HepG2 (cell line): ENCODE measurements around the gene ANAPC16. TPM values are rescaled to one million over a fixed set of nuclear protein-coding genes. Genes with fewer than 3 reads are reported as not detected.

Source experiments
- ATAC-seq: fragments of 200-7000 bp; cut with Tn5 transposase; 3 replicates; pipeline ENCODE4 v1.9.1; 2020; ENCODE audit warnings: mild to moderate bottlenecking, moderate library complexity
- BruUV-seq: library from RNA; stranded (reverse); fragments of 400-500 nt; replicated peaks from 2 replicates; lab custom pipeline; 2021; lab: Mats Ljungman, UMichigan
- CTCF ChIA-PET: fragments of 300-600 bp; formaldehyde crosslinking; extraction: SDS; loops from one replicate; lab custom pipeline; 2021; ENCODE audit warnings: low total read pairs, inconsistent platforms, low intra/inter-chr PET ratio; lab: Yijun Ruan, JAX
- POLR2A ChIA-PET: fragments of 350-600 bp; sonication (Branson Sonifier 250); formaldehyde crosslinking; loops from one replicate; lab custom pipeline; 2020; ENCODE audit warnings: antibody characterized with exemption, inconsistent platforms; lab: Yijun Ruan, JAX
- DNase-seq: peaks from one replicate; pipeline ENCODE4 v3.0.0-alpha.2; 2015; ENCODE audit warnings: low spot score
- FAIRE-seq: peaks from 3 replicates; lab custom pipeline; 2011; peaks lifted over from hg19 to GRCh38; lab: Jason Lieb, UNC
- H2AFZ ChIP-seq: one replicate; pipeline ENCODE4 v1.6.1; 2011; ENCODE audit warnings: low read length, inconsistent platforms
- H3K27ac ChIP-seq: fragments of 300-600 bp; 3 replicates; pipeline ENCODE4 v1.8.0; 2011; ENCODE audit warnings: mixed run types, mild to moderate bottlenecking, mixed read lengths, low read length, inconsistent platforms; ENCODE audit not compliant: insufficient read depth; ENCODE audit errors: extremely low read length
- H3K27me3 ChIP-seq, 2 experiments: fragments of 200-600 bp in 1 of 2; 2 replicates in 1 of 2; 3 replicates in 1 of 2; pipeline versions ENCODE4 v1.6.0 to v1.8.0; 2011; ENCODE audit warnings: low read length in 2 of 2, mild to moderate bottlenecking in 2 of 2, moderate library complexity in 2 of 2, inconsistent platforms in 1 of 2; ENCODE audit not compliant: insufficient read depth in 2 of 2, control insufficient read depth in 1 of 2
- H3K36me3 ChIP-seq, 2 experiments: fragments of 200-600 bp in 1 of 2; replicated peaks in 1 of 2; 2 replicates in 1 of 2; 3 replicates in 1 of 2; pipeline versions ENCODE4 v1.5.1 to v1.8.0; 2011; ENCODE audit warnings: low read length in 2 of 2, inconsistent platforms in 1 of 2; ENCODE audit not compliant: insufficient read depth in 2 of 2, control insufficient read depth in 1 of 2
- H3K4me1 ChIP-seq: 2 replicates; pipeline ENCODE4 v1.5.1; 2012; ENCODE audit warnings: low read length, inconsistent platforms; ENCODE audit not compliant: insufficient read depth
- H3K4me2 ChIP-seq: 2 replicates; pipeline ENCODE4 v1.6.0; 2011; ENCODE audit warnings: low read depth, low read length, inconsistent platforms
- H3K4me3 ChIP-seq, 3 experiments: fragments of 200-600 bp in 1 of 3; sonication (generic), shearing (Covaris generic) in 1 of 3; replicated peaks in 1 of 3; 2 replicates each; pipeline ENCODE4 v1.5.1; 2011 to 2016; ENCODE audit warnings: low read length in 3 of 3, inconsistent platforms in 2 of 3, low read depth in 2 of 3, mild to moderate bottlenecking in 2 of 3, control low read depth in 1 of 3, mixed read lengths in 1 of 3; ENCODE audit not compliant: insufficient read depth in 1 of 3
- H3K79me2 ChIP-seq: one replicate; pipeline ENCODE4 v1.6.1; 2011; ENCODE audit warnings: low read length, inconsistent platforms; ENCODE audit not compliant: insufficient read depth
- H3K9ac ChIP-seq: 2 replicates; pipeline ENCODE4 v1.6.0; 2011; ENCODE audit warnings: mild to moderate bottlenecking, low read depth, low read length, inconsistent platforms; ENCODE audit not compliant: insufficient read depth
- H3K9me3 ChIP-seq: 2 replicates; pipeline ENCODE4 v1.5.1; 2012; ENCODE audit warnings: mild to moderate bottlenecking, low read length
- H4K20me1 ChIP-seq: 2 replicates; pipeline ENCODE4 v1.6.0; 2011; ENCODE audit warnings: inconsistent platforms, mild to moderate bottlenecking, low read length, moderate library complexity; ENCODE audit not compliant: insufficient read depth
- NR2F2 ChIP-seq: IDR thresholded peaks from 2 replicates; pipeline ENCODE4 v1.6.1; 2012; ENCODE audit warnings: low read depth, inconsistent platforms, borderline replicate concordance
- RARA ChIP-seq: IDR thresholded peaks from 2 replicates; pipeline ENCODE4 v1.6.1; 2016; ENCODE audit warnings: missing genetic modification reagents, missing compliant biosample characterization
- ZBTB20 ChIP-seq: sonication (generic); formaldehyde crosslinking; IDR thresholded peaks from 2 replicates; pipeline ENCODE4 v1.8.1; 2023; ENCODE audit warnings: missing genetic modification reagents, low read depth, mild to moderate bottlenecking, borderline replicate concordance
- ZMYM3 ChIP-seq: sonication (generic); formaldehyde crosslinking; IDR thresholded peaks from 2 replicates; pipeline ENCODE4 v1.5.1; 2020; ENCODE audit warnings: mild to moderate bottlenecking, missing genetic modification reagents
- ZMYM4 ChIP-seq: sonication (generic); formaldehyde crosslinking; IDR thresholded peaks from 2 replicates; pipeline ENCODE4 v1.8.1; 2023; ENCODE audit warnings: mild to moderate bottlenecking, missing genetic modification reagents
- WGBS: methylation state at CpG from one replicate; pipeline ENCODE4 v1.1.6; 2017; ENCODE audit warnings: low lambda C conversion rate; 5-methylcytosine and 5-hydroxymethylcytosine counted together
- in situ Hi-C: cut with HindIII; loops from 2 replicates; pipeline ENCODE4 v1.10.0; 2017; ENCODE audit warnings: low pct_unique_long_range_greater_than_20kb; ENCODE audit not compliant: extremely low pct_ligation_motif_present
- intact Hi-C: fragments of 100-400 bp; cut with micrococcal nuclease; formaldehyde crosslinking; loops from one replicate; pipeline ENCODE4 v1.10.0; 2022; ENCODE audit not compliant: unreplicated experiment
- polyA plus RNA-seq, 8 experiments: library from polyadenylated mRNA; depleted of rRNA in 3 of 8; stranded (reverse) in 7 of 8; unstranded in 1 of 8; fragments of >200 nt; fragmentation: Illumina TruSeq in 4 of 8; extraction: Trizol in 4 of 8; gene quantifications; 2 replicates each; pipeline versions ENCODE4 v1.2.1 to v1.2.3, GENCODE V29; 2011 to 2016; ENCODE audit warnings: low read depth in 4 of 8, missing spikeins in 1 of 8, mixed read lengths in 1 of 8; ENCODE audit not compliant: insufficient read depth in 1 of 8
- total RNA-seq, 5 experiments: library from RNA; depleted of rRNA; stranded (reverse); fragments of >200 nt; fragmentation: Illumina TruSeq; extraction: Trizol; gene quantifications; 2 replicates each; pipeline ENCODE4 v1.2.3, GENCODE V29; 2016; ENCODE audit warnings: low read depth in 1 of 5
- TF ChIP-seq, protein P1 (sequence below): conservative IDR thresholded peaks from 2 replicates; pipeline ENCODE4 v1.6.1; 2018; ENCODE audit warnings: missing genetic modification reagents
- TF ChIP-seq, protein P2 (sequence below): sonication (generic); formaldehyde crosslinking; IDR thresholded peaks from 2 replicates; pipeline ENCODE4 v1.5.0; 2020; ENCODE audit warnings: mild to moderate bottlenecking, missing genetic modification reagents
- TF ChIP-seq, protein P3 (sequence below): sonication (generic); formaldehyde crosslinking; IDR thresholded peaks from 2 replicates; pipeline ENCODE4 v1.4.0; 2020; ENCODE audit warnings: missing genetic modification reagents
- TF ChIP-seq, protein P4 (sequence below): sonication (generic); formaldehyde crosslinking; IDR thresholded peaks from 2 replicates; pipeline ENCODE4 v1.5.1; 2020; ENCODE audit warnings: mild to moderate bottlenecking, missing genetic modification reagents, borderline replicate concordance

The ANAPC16 gene
- total and polyA plus RNA-seq, 2 of the 13 experiments (the other 11 are each of a cell fraction or from before 2014, with no cell fraction given) = 74.8 to 89.4 TPM

DNA sequence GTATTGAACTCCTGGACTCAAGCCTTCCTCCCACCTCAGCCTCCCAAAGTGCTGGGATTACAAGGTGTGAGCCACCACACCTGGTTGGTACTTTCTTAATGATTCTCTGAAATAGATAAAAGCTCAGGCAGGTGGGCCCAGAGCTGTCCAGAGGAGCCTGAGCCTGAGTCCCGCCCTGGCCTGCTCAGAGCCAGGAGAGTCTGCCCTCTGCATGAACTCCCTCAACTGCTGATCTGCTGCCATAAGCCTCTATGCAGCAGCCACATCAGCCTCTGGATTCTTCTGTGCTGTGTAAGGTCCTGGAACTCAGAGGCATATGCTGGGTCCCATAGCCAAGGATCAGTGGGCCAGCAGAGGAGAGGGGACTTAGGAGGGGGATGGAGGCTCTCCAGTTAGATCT is 34.9 kb downstream of the ANAPC16 start:
- H3K36me3 ChIP-seq = no peaks in the 10 kb centered on the region
- peak; percentile 17; the same call in 2 of the 3 replicates for ATAC-seq
- TF ChIP-seq RARA (peak; percentile 69), NR2F2 (no peak), ZMYM4 (no peak), ZMYM3 (0 out of 2 replicates have a peak, but pooled peaks have one; percentile 24), ZBTB20 (CRISPR knock-in tag) (no peak)
- TF ChIP-seq, protein P1, sequence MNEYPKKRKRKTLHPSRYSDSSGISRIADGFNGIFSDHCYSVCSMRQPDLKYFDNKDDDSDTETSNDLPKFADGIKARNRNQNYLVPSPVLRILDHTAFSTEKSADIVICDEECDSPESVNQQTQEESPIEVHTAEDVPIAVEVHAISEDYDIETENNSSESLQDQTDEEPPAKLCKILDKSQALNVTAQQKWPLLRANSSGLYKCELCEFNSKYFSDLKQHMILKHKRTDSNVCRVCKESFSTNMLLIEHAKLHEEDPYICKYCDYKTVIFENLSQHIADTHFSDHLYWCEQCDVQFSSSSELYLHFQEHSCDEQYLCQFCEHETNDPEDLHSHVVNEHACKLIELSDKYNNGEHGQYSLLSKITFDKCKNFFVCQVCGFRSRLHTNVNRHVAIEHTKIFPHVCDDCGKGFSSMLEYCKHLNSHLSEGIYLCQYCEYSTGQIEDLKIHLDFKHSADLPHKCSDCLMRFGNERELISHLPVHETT (CRISPR knock-in tag) = no peak
- TF ChIP-seq, protein P2, sequence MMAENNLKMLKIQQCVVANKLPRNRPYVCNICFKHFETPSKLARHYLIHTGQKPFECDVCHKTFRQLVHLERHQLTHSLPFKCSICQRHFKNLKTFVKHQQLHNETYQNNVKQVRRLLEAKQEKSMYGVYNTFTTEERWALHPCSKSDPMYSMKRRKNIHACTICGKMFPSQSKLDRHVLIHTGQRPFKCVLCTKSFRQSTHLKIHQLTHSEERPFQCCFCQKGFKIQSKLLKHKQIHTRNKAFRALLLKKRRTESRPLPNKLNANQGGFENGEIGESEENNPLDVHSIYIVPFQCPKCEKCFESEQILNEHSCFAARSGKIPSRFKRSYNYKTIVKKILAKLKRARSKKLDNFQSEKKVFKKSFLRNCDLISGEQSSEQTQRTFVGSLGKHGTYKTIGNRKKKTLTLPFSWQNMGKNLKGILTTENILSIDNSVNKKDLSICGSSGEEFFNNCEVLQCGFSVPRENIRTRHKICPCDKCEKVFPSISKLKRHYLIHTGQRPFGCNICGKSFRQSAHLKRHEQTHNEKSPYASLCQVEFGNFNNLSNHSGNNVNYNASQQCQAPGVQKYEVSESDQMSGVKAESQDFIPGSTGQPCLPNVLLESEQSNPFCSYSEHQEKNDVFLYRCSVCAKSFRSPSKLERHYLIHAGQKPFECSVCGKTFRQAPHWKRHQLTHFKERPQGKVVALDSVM = 0 out of 2 replicates have a peak, but pooled peaks have one; percentile 9
- TF ChIP-seq, protein P3, sequence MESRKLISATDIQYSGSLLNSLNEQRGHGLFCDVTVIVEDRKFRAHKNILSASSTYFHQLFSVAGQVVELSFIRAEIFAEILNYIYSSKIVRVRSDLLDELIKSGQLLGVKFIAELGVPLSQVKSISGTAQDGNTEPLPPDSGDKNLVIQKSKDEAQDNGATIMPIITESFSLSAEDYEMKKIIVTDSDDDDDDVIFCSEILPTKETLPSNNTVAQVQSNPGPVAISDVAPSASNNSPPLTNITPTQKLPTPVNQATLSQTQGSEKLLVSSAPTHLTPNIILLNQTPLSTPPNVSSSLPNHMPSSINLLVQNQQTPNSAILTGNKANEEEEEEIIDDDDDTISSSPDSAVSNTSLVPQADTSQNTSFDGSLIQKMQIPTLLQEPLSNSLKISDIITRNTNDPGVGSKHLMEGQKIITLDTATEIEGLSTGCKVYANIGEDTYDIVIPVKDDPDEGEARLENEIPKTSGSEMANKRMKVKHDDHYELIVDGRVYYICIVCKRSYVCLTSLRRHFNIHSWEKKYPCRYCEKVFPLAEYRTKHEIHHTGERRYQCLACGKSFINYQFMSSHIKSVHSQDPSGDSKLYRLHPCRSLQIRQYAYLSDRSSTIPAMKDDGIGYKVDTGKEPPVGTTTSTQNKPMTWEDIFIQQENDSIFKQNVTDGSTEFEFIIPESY = no peak
- TF ChIP-seq, protein P4, sequence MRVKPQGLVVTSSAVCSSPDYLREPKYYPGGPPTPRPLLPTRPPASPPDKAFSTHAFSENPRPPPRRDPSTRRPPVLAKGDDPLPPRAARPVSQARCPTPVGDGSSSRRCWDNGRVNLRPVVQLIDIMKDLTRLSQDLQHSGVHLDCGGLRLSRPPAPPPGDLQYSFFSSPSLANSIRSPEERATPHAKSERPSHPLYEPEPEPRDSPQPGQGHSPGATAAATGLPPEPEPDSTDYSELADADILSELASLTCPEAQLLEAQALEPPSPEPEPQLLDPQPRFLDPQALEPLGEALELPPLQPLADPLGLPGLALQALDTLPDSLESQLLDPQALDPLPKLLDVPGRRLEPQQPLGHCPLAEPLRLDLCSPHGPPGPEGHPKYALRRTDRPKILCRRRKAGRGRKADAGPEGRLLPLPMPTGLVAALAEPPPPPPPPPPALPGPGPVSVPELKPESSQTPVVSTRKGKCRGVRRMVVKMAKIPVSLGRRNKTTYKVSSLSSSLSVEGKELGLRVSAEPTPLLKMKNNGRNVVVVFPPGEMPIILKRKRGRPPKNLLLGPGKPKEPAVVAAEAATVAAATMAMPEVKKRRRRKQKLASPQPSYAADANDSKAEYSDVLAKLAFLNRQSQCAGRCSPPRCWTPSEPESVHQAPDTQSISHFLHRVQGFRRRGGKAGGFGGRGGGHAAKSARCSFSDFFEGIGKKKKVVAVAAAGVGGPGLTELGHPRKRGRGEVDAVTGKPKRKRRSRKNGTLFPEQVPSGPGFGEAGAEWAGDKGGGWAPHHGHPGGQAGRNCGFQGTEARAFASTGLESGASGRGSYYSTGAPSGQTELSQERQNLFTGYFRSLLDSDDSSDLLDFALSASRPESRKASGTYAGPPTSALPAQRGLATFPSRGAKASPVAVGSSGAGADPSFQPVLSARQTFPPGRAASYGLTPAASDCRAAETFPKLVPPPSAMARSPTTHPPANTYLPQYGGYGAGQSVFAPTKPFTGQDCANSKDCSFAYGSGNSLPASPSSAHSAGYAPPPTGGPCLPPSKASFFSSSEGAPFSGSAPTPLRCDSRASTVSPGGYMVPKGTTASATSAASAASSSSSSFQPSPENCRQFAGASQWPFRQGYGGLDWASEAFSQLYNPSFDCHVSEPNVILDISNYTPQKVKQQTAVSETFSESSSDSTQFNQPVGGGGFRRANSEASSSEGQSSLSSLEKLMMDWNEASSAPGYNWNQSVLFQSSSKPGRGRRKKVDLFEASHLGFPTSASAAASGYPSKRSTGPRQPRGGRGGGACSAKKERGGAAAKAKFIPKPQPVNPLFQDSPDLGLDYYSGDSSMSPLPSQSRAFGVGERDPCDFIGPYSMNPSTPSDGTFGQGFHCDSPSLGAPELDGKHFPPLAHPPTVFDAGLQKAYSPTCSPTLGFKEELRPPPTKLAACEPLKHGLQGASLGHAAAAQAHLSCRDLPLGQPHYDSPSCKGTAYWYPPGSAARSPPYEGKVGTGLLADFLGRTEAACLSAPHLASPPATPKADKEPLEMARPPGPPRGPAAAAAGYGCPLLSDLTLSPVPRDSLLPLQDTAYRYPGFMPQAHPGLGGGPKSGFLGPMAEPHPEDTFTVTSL (CRISPR knock-in tag) = no peak

More for the DNA sequence above, 34.9 kb downstream of the ANAPC16 start:
- WGBS = no CpG with 5 or more reads among the region's 1 CpG
- Histone ChIP-seq H3K79me2 (no peaks in the 10 kb centered on the region), H3K4me2 (no peak overlapping the region), H3K27ac (peak overlapping the region; percentile 48), H3K9ac (no peak overlapping the region), H3K4me1 (peaks cover 94% of the 10 kb centered on the region), H3K27me3 (no peaks in the 10 kb centered on the region), H3K9me3 (no peaks in the 10 kb centered on the region), H2AFZ (no peak overlapping the region), H4K20me1 (no peaks in the 10 kb centered on the region), H3K4me3 (no peak overlapping the region)
- BruUV-seq = no TSS peak
- FAIRE-seq (no peak), DNase-seq (no peak)
- POLR2A ChIA-PET = interaction anchor here (1.1 to 5.3 kb wide), 4 partner anchors 10 to 70 kb away, joined by 5 to 45 read pairs (median 18); partner anchors contain the start of gene DDIT4
- intact Hi-C loops = no loop called here
- CTCF ChIA-PET = no interaction called here
- in situ Hi-C loops = no loop called here
